Nucleus accumbens (tissue), 56 donors: ENCODE measurements around the gene PPIF.

ENCODE experiments used
- DNase-seq, 56 donors: peaks; one replicate each; lab custom pipeline; 2025; lab: John Stamatoyannopoulos, UW

The PPIF gene

GRCh38 chr10:79346012-79346340 lies 1.3 kb upstream of the PPIF start:
- DNase-seq, result no peak

- DNase-seq, result no peak
These were observed 662 bp upstream of the PPIF start for GRCh38 chr10:79346388-79347225.

- DNase-seq, result peak in 20 of 56 donors; percentile 10 to 59 (median 31)
These were observed 798 bp downstream of the PPIF start for GRCh38 chr10:79347894-79348639.

- DNase-seq, result no peak
These were observed 1.3 kb downstream of the PPIF start for GRCh38 chr10:79348640-79348988.

- DNase-seq, result no peak
These were observed 1.8 kb downstream of the PPIF start for GRCh38 chr10:79349072-79349491.

GRCh38 chr10:79349766-79350406 lies 2.6 kb downstream of the PPIF start:
- no peak for DNase-seq

- DNase-seq, result no peak
These were observed 3.3 kb downstream of the PPIF start for GRCh38 chr10:79350407-79351154.

- no peak for DNase-seq
These were observed 4.1 kb downstream of the PPIF start for GRCh38 chr10:79351332-79351731.

GRCh38 chr10:79352035-79352877 lies 5.0 kb downstream of the PPIF start:
- no peak for DNase-seq

GRCh38 chr10:79353000-79353406 lies 5.7 kb downstream of the PPIF start:
- DNase-seq, result no peak

- DNase-seq, result no peak
These were observed 6.5 kb downstream of the PPIF start for GRCh38 chr10:79353726-79354125.

- no peak for DNase-seq
These were observed 6.9 kb downstream of the PPIF start for GRCh38 chr10:79354141-79354540.

- no peak for DNase-seq
These were observed 7.3 kb downstream of the PPIF start for GRCh38 chr10:79354615-79355014.

- no peak for DNase-seq
These were observed 8.2 kb downstream of the PPIF start for GRCh38 chr10:79355420-79356017.

- no peak for DNase-seq
These were observed 8.8 kb downstream of the PPIF start for GRCh38 chr10:79356104-79356503.

GRCh38 chr10:79357180-79357579 lies 9.9 kb downstream of the PPIF start:
- no peak for DNase-seq

GRCh38 chr10:79358811-79359210 lies 11.5 kb downstream of the PPIF start:
- DNase-seq, result no peak

GRCh38 chr10:79359816-79360498 lies 12.7 kb downstream of the PPIF start:
- DNase-seq, result no peak
